Retinal pigment epithelial cell (primary cell): ENCODE results near the gene ADGRL2.
A peak's percentile ranks its signal among the peaks of the same experiment; 100 is the strongest.
"Not testable (repeated sequence)": the region's sequence is repeated elsewhere in the genome, so short reads cannot be mapped to it uniquely, and the experiment has no call there.

Experiments used
- DNase-seq: peaks from one replicate; pipeline ENCODE4 v3.0.0-alpha.2; 2010; ENCODE audit warnings: low read depth
- H3K4me3 ChIP-seq: 2 replicates; pipeline ENCODE4 v1.5.1; 2011; ENCODE audit warnings: mild to moderate bottlenecking, low read length, control low read depth, moderate library complexity
- TF ChIP-seq, protein P1 (sequence below): conservative IDR thresholded peaks from 2 replicates; pipeline ENCODE4 v1.5.1; 2011; ENCODE audit warnings: low read depth, low read length, control low read depth, inconsistent platforms

The ADGRL2 gene

GRCh38 chr1:81876901-81877733 lies 76.4 kb downstream of the ADGRL2 start:
- peak; percentile 52 for DNase-seq
- TF ChIP-seq, protein P1, sequence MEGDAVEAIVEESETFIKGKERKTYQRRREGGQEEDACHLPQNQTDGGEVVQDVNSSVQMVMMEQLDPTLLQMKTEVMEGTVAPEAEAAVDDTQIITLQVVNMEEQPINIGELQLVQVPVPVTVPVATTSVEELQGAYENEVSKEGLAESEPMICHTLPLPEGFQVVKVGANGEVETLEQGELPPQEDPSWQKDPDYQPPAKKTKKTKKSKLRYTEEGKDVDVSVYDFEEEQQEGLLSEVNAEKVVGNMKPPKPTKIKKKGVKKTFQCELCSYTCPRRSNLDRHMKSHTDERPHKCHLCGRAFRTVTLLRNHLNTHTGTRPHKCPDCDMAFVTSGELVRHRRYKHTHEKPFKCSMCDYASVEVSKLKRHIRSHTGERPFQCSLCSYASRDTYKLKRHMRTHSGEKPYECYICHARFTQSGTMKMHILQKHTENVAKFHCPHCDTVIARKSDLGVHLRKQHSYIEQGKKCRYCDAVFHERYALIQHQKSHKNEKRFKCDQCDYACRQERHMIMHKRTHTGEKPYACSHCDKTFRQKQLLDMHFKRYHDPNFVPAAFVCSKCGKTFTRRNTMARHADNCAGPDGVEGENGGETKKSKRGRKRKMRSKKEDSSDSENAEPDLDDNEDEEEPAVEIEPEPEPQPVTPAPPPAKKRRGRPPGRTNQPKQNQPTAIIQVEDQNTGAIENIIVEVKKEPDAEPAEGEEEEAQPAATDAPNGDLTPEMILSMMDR, result no peak
- H3K4me3 ChIP-seq, result no peak overlapping the region

DNA sequence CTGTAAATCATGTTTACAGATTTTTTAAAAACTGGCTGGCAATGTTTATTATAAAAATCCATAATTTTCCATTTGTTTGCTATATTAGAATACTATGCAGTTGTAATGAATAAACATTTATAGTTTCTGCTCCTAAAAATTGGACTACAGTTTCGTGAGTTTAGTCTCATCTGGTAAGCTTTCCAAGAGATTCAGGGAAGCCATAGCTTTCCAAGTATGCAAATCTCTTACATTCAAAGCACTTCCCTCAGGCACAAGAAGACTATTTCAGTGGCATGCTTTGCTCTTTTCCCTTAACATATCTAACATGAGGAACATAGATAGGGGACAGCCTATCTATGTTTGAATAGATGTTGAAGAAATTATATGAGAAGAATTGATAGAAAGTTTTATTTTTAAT lies 77.2 kb downstream of the ADGRL2 start:
- TF ChIP-seq, protein P1, result no peak
- no peak for DNase-seq
- no peak overlapping the region for H3K4me3 ChIP-seq

- TF ChIP-seq, protein P1, result no peak
- no peak for DNase-seq
- H3K4me3 ChIP-seq, result no peak overlapping the region
Measured at GRCh38 chr1:81878538-81878937, 77.8 kb downstream of the ADGRL2 start.

GRCh38 chr1:81880781-81881180 lies 80.0 kb downstream of the ADGRL2 start:
- no peak for DNase-seq
- TF ChIP-seq, protein P1, result no peak
- no peak overlapping the region for H3K4me3 ChIP-seq

GRCh38 chr1:81885291-81885690 lies 84.6 kb downstream of the ADGRL2 start:
- TF ChIP-seq, protein P1, result no peak
- no peak overlapping the region for H3K4me3 ChIP-seq
- DNase-seq, result no peak

- not testable (repeated sequence) for H3K4me3 ChIP-seq, DNase-seq
Measured at GRCh38 chr1:81886292-81886691, 85.6 kb downstream of the ADGRL2 start.

DNA sequence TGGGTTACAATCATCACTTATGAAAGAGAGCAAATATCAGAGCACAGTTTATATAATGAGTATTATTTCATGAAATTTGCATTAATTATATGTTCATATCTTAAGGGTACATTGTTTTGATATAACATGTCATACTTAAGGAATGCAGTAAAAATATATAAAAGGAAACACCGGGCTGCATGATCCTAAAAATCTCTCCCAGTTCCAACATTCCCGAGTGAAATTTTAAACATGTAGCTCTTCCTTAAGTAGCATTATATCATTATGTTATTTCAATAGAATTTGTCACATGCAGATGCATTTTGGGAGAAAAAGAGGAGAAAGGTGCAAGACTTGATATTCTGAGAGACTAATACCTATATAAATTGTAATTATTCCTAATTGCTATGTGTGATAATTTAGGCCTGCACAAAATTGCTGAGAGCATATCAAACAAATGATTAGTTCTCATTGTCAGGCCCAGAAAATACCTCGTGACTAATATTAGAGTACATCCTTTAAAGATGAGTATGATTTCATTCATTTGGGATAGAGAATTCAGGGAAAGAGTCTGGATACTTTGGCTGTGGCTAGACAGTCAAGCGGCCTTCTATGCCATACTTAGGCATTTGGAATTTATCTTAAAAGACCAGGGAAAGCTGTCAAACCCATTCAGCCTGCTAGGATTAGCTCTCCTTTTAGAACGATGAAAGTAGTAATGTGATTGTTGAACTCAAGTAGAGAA lies 86.8 kb downstream of the ADGRL2 start:
- no peak overlapping the region for H3K4me3 ChIP-seq
- TF ChIP-seq, protein P1, result no peak
- no peak for DNase-seq
